Nephron progenitor cell (in vitro differentiated cells): ENCODE results near the gene SELENOO.
A peak's percentile ranks its signal among the peaks of the same experiment; 100 is the strongest.

Experiments used
- DNase-seq: peaks from one replicate; pipeline ENCODE4 v3.0.0; 2021
- H3K27ac Mint-ChIP-seq: 2 replicates; pipeline ENCODE4 v1.8.0; 2021; ENCODE audit warnings: mild to moderate bottlenecking, moderate library complexity, mixed read lengths
- H3K27me3 Mint-ChIP-seq: 2 replicates; pipeline ENCODE4 v1.8.0; 2021; ENCODE audit warnings: mild to moderate bottlenecking, low read depth, mixed read lengths; ENCODE audit not compliant: poor library complexity
- H3K36me3 Mint-ChIP-seq: 2 replicates; pipeline ENCODE4 v1.8.0; 2021; ENCODE audit warnings: low read depth, mixed read lengths
- H3K4me1 Mint-ChIP-seq: 2 replicates; pipeline ENCODE4 v1.8.0; 2021; ENCODE audit warnings: mixed read lengths
- H3K4me3 Mint-ChIP-seq: 2 replicates; pipeline ENCODE4 v1.8.0; 2021; ENCODE audit warnings: mild to moderate bottlenecking, moderate library complexity, mixed read lengths
- H3K9me3 Mint-ChIP-seq: 2 replicates; pipeline ENCODE4 v1.8.0; 2021; ENCODE audit warnings: mild to moderate bottlenecking, moderate library complexity, mixed read lengths
- TF ChIP-seq, protein P1 (sequence below): fragments of 200-600 bp; sonication (generic); IDR thresholded peaks from 2 replicates; pipeline ENCODE4 v1.5.0; 2021; ENCODE audit warnings: antibody characterized with exemption

SELENOO gene

DNA sequence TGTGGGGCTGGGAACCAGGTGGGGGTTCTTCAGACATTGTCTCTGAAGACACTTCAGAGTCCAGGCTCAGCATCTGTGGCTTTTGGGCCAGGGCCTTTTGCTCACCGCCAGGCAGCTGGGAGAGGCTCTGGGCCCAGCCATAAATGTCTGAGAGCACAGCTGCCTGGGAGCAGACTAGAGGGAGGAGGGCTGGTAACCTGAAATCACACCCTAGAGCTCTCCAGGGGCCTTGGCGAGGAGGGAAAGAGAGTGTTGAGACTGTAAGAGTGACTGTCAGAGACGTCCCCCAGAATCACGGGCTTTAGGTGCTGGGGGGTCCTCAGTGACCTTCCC lies 11.0 kb upstream of the SELENOO start:
- Mint-ChIP-seq H3K36me3 (peaks cover 5% of the 10 kb centered on the region), H3K4me3 (no peak overlapping the region), H3K4me1 (peaks cover 34% of the 10 kb centered on the region), H3K9me3 (no peaks in the 10 kb centered on the region), H3K27ac (peak overlapping the region; percentile 36), H3K27me3 (no peaks in the 10 kb centered on the region)
- DNase-seq = no peak
- TF ChIP-seq, protein P1, sequence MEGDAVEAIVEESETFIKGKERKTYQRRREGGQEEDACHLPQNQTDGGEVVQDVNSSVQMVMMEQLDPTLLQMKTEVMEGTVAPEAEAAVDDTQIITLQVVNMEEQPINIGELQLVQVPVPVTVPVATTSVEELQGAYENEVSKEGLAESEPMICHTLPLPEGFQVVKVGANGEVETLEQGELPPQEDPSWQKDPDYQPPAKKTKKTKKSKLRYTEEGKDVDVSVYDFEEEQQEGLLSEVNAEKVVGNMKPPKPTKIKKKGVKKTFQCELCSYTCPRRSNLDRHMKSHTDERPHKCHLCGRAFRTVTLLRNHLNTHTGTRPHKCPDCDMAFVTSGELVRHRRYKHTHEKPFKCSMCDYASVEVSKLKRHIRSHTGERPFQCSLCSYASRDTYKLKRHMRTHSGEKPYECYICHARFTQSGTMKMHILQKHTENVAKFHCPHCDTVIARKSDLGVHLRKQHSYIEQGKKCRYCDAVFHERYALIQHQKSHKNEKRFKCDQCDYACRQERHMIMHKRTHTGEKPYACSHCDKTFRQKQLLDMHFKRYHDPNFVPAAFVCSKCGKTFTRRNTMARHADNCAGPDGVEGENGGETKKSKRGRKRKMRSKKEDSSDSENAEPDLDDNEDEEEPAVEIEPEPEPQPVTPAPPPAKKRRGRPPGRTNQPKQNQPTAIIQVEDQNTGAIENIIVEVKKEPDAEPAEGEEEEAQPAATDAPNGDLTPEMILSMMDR = no peak

DNA sequence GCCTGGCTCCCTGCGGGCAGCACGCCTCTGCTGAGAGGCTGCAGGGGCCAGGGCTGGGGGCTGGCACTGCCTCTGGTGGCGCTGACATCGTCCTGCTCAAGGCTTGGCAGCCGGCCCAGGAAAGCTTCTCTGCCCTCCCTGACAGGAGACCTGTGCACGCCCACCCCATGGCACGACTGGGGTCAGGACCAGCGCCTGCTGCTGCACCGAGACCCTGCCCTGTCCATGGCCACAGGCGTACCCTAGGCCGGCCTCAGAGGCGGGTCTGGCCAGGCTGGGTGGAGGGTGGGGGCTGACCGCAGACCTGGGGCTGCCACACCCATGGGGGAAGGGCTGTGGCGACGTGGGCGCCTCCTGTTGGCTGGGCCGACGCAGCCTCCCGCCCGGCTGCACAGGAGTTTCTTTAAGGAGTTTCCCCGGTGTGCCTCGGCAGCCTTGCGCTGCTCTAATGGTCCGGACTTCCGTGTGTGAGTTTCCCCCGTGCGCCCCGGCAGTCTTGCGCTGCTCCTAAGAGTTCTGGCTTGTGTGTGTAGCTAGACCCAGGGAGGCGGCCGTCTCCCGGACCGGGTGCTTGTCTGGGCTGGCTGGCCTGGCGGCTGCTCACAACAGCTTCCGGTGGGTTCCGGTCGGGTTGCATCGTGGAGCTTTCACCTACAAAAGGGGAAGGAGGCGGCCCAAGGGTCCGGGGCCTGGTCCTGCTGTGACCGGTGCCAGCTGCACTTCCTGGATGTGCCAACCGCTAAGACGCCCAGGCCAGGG lies 10.4 kb upstream of the SELENOO start:
- Mint-ChIP-seq H3K27ac (no peak overlapping the region), H3K36me3 (peaks cover 5% of the 10 kb centered on the region), H3K9me3 (no peaks in the 10 kb centered on the region), H3K4me3 (peak overlapping the region; percentile 49), H3K4me1 (peaks cover 34% of the 10 kb centered on the region), H3K27me3 (no peaks in the 10 kb centered on the region)
- peak; percentile 48 for DNase-seq
- TF ChIP-seq, protein P1 = no peak

DNA sequence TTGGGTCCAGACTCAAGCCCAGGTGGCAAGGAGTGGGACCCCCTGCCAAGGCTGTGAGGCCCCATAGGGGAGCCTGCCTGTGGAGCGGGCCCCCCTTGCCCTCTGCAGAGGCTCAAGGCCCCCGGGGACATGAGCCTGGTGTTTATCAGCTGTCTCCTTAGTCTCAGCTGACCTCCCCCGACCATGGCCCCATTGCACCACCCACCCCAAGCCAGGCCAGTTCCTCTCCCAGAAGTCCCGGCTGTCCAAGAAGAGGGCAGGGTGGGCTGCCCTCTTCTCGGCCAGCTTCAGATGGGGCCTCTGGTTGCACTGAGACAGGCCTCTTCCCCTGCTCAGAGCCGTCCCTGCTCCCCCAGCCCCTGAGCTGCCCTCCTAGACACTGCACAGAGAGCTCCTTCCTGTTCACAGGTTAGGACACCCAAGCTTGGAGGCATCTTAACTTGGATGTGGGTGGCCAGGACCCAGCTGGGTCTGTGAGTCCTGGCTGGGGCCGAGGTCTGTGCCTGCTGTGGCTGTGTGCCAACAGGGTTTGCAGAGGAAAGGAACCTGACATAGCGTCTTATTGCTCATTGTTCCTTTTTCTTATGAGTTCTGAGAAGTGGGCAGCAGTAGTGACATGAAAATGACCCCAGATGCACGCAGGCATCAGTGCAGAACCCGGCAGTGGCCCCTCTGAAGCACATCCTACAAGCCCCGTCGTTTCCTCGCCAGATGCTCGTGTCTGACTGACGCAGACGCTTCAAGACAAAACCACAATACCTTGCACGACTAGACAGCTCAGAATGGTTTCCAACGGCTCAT lies 9.7 kb upstream of the SELENOO start:
- no peaks in the 10 kb centered on the region for H3K27me3 Mint-ChIP-seq
- TF ChIP-seq, protein P1 = no peak
- peak overlapping the region; percentile 58 for H3K4me3 Mint-ChIP-seq

DNA sequence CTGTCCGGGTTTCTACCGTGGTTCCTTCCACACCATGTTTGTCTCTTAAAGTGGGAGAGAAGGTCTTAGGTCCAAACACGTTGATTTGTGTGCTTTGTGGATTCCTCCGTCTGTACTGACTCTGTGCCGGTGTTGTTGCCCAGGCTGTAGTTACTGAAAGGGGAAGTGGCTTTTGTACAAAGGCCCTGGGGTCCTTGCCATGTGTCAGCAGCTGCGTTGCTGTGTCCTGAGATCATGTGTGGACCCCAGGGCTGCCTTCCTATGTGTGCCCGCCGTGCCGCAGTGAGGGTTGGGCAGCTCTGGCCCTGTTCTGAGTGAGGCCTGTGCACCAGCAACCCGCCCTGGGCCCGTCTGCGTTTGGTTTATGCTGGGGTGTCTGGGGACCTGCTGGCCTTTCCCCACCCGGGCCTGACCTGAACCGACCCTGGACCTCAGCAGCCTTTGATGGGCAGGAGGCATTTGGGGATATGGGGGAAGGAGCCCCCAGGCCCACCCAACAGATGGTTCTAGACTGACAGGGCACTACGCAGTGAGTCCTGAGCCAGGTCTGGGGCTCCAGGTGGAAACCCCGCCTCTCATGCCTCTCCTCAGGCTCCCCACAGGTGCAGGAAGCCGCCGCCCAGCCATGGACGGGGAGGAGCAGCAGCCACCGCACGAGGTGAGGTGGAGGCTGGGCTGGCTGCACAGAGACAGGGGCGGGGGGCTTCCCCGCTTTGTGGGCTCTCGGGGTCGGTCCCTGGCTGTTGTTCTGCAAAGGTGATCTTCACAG lies 8.2 kb upstream of the SELENOO start:
- Mint-ChIP-seq H3K27me3 (no peaks in the 10 kb centered on the region), H3K4me1 (peaks cover 29% of the 10 kb centered on the region), H3K9me3 (no peaks in the 10 kb centered on the region), H3K27ac (no peak overlapping the region), H3K4me3 (no peak overlapping the region), H3K36me3 (peaks cover 5% of the 10 kb centered on the region)
- no peak for DNase-seq
- TF ChIP-seq, protein P1 = no peak

More for the DNA sequence above, 9.7 kb upstream of the SELENOO start:
- H3K27ac Mint-ChIP-seq = peak overlapping the region; percentile 25
- H3K4me1 Mint-ChIP-seq = peaks cover 34% of the 10 kb centered on the region
- H3K9me3 Mint-ChIP-seq = no peaks in the 10 kb centered on the region
- peak; percentile 15 for DNase-seq
- peaks cover 5% of the 10 kb centered on the region for H3K36me3 Mint-ChIP-seq

DNA sequence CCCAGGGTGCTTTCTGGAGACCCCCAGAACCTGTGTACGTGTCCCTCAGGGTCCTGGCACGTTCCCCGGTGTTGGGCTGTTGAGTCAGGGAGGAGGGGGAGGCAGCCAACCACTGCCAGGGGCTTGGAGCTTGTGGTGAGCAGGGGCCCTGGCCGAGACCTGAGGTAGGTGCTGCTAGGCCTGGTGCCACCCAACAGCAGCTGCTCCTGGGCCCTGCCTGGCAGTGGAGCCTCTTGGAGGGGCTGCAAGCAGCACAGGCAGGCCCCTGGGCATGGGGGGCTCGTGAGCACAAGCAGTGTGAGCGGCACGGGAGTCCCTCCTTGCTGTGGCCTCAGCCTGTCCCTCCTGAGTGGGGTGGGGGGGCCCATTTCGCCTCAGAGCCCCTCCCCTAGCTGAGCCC lies 7.2 kb upstream of the SELENOO start:
- no peak overlapping the region for H3K4me3 Mint-ChIP-seq
- H3K4me1 Mint-ChIP-seq = peaks cover 25% of the 10 kb centered on the region
- H3K9me3 Mint-ChIP-seq = no peaks in the 10 kb centered on the region
- TF ChIP-seq, protein P1 = no peak
- peaks cover 5% of the 10 kb centered on the region for H3K36me3 Mint-ChIP-seq
- no peak for DNase-seq
- no peak overlapping the region for H3K27ac Mint-ChIP-seq
- no peaks in the 10 kb centered on the region for H3K27me3 Mint-ChIP-seq
